ENCODE measurements around the gene SP4.

The SP4 gene

DNA sequence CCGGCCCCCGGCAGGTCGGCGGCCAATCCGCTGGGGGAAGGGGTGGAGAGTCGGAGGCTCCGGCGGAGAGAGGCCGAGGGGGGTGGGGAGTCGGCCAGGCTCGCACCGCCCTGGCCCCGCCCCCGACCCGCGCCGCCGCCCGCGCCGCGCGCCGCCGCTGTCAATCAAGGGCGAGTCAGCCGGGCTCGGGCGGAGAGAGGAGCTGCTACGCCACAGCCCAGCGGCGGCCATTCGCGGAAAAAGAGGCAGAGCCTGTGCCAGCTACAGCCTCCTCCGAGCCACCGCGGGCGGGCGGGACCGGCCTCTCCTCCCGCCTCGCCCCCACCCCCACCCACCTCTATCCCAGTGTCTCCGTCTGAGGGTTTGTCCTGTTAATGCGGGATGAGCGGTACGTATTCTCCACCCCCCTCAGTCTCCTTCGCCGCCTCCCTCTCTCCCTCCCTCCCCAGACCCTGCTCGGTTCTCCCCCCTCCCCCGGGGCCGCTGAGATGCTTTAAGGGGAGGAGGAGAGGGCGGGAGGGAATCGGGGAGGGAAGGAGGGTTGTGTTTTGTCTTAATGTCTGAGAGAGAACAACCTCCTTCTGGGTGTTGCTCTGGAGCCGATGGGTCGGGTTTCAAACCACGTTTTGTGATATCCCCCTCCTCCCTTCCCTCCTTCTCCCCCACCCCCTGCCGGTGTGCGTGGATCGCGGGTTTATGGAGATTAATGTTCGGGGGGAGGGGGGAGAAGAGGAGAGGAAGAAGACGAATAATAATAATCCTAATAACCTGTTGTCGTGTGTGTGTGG, at the start of gene SP4:
SP4 (plus strand) TSS at position 213 of the 788 bp plus-strand sequence; CDS start at position 382, 169 bp downstream.
- DNase-seq: peak; percentile 84

DNA sequence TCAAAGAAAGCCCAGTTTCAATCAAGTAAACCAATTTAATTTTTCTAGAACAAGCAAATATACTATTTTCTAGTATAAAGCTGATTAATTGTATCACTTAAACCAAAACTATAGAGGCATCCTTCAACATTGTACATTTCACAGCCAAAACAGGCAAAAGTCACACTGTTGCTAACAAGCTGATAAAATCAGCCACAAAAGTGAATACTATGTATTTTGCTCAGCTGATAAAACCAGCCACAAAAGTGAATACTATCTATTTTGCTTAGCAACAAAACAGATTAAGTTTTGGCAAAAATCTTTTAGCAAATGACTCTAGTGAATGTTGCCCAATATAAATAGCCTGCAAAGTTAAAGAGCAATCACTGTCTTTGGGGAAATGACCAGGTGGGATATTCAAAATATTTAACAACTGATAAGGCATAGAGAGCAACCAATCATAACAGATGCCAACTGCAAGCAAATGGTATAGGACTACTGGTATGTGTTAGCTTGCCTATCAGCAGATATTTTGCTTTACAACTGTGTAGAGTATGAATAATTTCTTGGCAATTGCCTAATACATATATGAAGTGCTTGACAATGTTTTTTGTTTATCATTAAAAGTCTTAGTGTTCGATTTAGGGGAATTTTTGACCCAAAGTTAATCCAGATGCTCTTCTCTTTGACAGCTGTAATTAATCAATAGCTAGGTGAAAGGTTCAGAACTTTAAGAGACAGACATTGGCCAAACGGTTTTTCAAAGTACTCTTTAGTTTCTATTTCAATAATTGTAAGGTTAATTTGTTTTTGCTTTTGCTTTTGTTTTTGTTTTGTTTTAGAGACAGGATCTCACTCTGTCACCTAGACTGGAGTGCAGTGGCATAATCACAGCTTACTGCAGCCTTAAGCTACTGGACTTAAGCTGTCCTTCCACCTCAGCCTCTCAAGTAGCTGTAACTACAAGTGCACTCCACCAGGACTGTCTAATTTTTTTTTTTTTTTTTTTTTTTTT, 44.4 kb upstream of the SP4 start:
- no peak for DNase-seq

DNA sequence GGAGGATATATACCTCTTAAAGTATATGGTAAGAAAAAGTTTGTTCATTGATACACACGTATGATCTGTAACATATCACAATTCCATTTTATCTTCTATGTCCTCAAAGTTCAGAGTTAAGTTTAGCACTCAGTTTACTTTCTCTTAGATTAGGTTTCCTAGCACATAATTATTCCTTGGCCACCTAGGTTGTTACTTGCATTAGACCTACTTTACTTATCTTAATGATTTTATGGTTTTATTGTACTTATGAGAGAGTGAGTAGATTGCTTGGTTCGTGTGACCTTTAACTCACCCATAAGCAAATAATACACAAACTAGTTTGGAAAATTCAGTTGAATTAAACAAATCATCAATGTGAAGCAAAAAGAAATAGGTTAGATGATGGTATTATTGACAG, 33.9 kb upstream of the SP4 start:
- DNase-seq: no peak

DNA sequence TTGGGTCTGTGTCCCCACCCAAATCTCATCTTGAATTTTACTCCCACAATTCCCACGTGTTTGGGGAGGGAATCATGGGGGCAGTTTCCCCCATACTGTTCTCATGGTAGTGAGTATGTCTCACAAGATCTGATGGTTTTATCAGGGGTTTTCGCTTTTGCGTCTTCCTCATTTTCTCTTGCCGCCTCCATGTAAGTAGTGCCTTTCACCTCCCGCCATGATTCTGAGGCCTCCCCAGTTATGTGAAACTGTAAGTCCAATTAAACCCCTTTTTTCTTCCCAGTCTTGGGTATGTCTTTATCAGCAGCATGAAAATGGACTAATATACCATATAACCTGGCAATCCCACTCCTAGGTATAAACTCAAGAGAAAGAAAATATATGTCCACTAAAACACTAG, 25.9 kb upstream of the SP4 start:
- no peak for DNase-seq

DNA sequence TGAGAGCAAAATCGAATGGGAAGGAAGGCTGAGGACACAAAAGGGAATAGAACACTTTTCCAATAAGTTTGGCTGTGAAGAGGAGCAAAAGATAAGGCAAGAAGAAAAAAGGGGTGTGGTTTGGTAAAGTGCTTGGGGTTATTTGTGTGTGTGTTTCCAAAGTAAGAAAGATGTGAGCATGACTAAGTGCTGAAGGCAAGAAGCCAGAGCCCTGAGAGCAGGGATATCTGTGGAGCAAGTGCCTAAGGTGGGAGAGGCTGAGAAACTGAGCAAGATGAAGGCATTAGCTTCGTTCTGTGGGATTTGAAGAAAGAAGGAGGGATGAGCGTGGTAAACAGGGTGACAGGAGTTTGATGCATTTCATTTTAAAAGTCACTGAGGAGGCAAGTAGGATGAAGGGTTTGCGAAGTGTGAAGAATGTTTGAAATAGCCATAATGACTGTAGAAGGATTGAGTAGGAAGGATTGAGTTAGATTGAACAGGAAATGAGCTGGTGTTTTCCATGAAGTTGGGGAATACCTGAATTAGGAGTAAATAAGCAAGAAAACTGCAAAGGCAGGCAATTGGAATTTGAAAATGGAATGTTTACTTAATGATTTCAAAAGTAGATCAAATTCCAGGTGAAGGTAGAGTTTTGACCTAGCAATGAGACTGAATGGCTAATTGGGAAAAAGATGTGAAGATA, 19.9 kb upstream of the SP4 start:
- DNase-seq: no peak

DNA sequence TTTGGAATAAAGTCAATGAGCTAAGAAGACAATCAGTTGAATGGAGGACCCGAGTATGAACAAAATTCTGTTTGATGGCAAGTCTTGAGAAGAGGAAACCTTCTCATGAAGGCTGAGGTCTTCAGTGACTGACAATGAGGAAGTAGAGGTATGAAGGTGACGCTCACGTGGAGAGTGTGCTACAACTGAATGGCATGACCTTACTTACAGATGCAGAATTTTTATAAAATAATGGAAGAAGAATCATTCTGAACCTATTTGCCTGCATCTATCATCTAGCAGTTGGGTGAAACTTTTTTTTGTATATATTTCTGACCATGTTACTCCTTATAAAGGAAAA, 19.4 kb upstream of the SP4 start:
- no peak for DNase-seq

DNA sequence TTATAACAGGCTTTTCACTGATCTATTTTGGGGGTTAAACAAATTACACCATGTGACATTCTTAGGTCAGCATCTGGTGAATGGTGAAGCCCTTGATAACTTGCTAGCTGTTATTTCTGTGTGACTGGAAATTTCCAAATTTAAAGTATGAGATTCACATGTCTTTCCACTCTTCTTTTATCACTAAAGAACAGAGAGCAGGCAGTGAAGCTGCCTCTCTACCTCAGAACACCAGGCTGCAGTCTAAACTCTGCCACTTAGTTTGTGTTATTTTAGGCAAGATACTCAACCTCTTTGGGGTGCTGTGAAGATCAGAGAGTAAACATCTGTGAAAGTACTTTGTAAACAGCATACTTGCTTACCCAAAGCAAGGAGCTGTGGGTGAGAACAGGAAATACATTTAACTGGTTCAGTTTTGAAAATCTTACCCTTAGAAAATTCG, 15.5 kb upstream of the SP4 start:
- no peak for DNase-seq

DNA sequence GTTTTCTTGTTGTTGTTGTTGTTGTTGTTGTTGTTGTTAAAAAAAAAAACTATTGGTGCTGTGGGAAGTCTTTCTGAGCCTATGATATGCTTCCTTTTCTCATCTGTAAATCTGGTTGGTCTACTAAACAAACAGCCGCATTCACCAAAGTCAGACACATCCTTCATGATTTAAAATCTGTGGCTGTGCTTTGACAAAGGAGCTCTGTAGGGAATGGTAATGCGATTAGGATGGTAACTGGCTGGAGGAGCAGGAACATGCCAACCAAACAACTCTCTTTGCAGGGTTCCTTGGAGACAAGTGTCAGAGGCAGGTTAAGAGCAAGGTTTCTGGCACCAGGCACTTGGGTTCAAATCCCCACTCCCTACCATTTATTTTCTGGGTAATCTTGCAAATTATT, 14.9 kb upstream of the SP4 start:
- no peak for DNase-seq

DNA sequence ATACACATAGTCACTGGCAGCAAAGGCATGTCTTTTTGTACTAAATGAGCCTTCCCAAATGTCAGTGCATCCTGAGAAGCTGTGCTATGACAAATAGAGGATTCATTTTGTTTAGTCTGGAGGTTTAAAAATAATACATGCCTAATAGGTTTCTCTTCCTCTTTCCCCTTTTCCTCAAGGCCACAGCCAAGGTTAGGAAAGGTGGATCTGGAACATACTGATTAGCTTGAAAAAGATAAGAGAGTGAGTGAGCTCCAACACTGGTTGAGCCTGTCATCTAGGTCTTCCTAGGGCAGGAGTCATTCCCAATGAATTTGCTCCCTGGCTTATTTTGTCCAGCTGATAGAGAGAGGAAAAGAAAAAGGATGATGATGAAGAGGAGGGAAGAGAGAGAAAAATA, 14.4 kb upstream of the SP4 start:
- no peak for DNase-seq

DNA sequence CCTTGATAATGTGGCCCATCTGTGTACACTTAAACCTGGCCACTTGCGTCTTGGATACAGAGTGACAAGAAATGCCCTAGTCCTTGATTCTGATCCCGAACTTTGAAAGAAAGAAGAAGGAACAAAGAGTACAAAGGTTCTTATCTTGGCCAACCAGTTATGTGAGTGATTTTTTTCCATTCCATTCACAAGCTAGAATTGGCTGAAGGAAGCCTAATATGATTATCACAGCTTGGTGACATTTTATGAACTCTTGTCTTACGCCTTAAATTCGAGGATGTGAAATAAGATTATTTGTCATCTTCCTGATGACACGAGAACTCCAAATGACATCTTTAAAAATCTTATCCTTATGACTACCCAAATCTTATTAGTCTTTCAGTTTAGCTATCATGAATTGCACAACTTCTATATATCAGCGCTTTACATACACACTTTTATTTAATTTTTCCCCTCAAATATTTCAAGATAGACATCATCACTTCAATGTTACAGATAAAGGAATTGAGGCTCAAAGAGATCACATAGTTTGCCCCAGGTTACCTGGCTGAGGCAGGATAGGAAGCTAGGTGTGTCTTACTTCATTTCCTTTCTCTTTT, 13.0 kb upstream of the SP4 start:
- DNase-seq: no peak

DNA sequence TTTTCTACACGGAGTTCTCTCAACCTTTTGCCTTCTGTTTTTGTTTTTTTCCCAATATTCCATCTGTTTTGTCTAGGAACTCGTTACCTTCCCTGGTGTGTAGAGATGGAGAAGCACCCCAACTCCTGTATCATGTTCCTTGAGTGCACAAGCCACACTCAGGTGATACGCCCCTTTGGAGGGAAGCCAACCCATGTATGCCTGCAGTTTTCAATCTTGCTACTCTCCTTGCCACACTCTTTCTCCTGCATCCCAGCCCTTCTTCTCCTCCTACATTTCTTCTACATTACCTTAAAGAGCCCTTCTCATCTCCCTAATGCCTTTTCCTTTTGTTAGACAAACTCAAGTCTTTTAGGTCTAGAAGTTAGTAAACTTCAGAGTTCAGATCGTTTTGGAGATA, 10.2 kb upstream of the SP4 start:
- DNase-seq: no peak

DNA sequence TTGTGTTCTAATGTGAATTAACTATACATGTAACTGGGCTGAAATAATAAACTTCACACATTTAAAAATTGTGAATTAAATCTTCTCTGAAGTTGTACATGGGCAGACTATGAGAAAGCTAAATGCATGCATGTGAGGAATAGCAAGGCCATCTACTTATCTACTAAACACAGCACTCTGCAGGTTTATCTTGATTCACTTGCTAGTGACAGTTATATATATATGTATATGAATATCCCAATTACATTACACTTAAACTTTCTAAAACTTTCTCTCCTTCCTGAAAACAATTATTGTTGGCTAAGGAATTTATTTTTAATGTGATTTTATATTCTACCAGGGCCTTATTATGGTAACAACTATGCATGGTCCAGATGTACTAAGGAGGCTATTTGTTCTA, 5.1 kb upstream of the SP4 start:
- DNase-seq: no peak

DNA sequence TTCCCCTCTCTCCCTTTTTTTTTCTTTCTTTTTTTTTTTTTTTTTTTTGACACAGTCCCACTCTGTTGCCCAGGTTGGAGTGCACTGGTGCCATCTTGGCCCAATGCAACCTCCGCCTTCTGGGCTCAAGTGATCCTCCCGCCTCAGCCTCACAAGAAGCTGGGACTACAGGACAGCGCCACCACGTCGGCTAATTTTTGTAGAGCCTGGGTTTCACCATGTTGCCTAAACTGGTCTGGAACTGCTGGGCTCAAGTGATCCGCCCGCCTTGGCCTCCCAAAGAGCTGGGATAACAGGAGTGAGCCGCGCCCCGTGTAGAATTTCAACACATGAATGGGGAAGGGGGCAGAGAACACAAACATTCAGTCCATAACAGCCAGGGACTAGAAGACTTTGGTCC, 2.6 kb upstream of the SP4 start:
- no peak for DNase-seq

DNA sequence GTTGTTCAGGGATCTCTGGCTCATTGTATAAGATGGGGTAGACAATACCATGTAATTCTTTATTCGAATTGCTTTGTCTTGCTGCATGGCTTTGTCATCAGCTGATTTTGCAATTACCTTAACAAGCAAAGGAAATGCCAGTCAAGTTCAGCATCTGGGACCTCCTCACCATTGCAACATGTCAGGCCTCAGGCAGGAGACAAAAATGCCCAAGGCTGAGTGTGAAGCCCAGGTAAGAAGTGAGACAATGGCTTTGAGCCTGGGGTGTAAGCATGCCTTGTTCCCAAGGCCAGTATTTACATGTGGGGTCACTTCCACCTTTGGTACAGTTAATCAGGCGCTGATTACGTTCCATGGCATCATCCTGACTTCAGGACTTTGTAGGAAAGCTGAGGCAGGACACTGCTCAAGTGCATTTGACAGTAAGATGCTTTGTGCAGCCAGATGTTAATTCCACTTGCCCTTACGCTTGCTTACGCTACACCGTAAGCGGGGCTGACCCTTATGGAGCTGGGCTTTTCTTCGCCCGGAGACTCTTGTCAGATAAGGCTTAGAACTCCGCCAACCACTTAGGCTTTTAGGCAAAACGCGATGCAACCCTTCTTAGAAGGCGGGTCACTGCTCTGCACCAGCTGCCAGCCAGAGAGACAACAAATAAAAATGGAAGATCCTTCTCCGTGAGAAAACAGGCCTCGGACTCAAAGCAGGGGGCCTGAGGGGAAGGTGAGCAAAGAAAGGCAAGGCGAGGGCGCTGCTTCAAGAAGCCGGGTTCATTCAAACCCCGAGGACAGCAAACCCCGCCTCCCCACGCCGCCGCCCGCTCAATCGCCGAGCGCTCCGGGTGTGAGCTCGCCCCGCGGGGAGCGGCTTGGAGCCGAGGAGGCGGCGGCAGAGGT, 1.3 kb upstream of the SP4 start:
- no peak for DNase-seq

DNA sequence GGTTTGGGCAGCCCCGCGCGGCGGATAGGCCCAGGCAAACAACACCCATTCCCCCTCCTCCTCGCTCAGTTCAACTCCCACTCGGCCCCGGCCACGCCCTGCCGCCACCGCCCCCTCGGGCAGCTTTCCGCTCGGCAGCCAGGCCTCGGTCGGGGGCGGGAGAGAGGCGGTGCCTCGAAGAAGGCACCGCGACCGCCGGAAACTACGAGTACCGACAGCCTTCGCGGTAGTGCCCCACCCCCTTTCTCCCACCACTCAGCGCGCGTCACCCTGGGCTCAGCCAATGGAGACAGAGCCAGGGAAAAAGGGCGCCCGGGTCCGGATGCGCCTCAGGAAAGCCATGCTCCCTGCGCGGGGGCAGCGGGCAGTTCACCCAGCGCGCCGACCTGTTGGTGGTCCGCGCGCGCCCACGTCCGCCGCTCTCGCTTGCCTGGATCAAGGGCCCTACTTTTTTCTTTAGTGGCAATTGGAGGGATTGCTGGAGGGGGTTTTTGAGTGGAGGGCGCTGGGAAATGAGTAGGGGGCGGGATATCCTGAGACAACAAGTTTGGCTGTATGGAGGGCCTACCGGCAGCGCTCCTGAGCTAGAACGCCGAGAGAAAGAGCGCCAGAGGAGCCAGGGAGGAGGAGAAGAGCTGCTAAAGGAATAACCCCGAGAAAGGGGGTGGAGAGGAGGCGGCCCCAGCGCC, 557 bp upstream of the SP4 start:
- DNase-seq: peak; percentile 85

DNA sequence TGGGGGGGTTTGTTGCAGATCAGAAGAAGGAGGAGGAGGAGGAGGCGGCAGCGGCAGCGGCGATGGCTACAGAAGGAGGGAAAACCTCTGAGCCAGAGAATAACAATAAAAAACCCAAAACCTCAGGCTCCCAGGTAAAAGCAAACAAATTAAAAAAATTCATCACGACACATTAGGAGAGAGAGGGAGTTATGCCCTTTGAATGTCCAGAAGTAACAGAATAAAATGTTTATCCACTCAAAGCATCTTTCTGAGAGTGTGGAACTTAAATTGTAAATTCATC, 717 bp downstream of the SP4 start:
- no peak for DNase-seq

DNA sequence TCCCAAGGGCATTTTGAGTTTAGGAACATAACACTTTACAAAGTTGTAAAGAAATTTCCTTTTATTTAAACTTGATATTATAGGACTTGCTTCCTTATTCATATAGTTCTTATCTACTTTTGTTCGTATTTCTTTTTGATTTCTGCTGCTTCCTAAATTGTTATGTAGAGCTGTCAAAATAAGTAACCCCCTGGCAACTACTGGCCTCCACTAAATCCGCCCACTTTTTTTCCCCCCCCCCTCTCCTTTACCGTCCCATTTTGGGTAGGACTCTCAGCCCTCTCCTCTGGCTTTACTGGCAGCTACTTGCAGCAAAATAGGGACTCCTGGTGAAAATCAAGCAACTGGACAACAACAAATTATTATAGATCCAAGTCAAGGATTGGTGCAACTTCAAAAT, 1.1 kb downstream of the SP4 start:
- no peak for DNase-seq

DNA sequence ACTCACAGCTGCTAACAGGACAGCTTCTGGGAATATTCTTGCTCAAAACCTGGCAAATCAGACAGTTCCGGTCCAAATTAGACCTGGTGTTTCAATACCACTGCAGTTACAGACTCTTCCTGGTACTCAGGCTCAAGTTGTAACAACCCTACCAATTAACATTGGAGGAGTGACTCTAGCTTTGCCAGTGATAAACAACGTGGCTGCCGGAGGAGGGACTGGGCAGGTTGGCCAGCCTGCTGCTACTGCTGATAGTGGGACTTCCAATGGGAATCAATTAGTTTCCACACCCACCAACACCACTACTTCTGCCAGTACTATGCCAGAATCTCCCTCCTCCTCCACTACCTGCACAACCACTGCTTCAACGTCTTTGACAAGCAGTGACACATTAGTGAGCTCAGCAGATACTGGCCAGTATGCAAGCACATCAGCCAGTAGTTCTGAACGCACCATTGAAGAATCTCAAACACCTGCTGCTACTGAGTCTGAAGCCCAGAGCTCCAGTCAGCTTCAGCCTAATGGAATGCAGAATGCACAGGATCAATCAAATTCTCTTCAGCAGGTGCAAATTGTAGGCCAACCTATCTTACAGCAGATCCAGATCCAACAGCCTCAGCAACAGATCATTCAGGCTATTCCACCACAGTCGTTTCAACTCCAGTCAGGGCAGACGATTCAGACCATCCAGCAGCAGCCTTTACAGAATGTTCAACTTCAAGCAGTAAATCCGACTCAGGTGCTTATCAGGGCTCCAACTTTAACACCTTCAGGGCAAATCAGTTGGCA, 2.1 kb downstream of the SP4 start:
- no peak for DNase-seq

DNA sequence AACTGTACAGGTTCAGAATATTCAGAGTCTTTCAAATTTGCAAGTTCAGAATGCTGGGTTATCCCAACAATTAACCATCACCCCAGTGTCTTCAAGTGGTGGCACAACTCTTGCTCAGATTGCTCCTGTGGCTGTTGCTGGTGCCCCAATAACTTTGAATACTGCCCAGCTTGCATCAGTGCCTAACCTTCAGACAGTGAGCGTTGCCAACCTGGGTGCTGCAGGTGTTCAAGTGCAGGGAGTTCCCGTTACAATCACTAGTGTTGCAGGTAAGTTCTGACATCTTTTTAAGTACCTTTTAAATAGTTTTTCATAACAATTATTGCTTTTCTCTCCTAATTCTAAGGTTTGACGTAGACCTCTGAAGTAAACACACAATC, 2.7 kb downstream of the SP4 start:
- DNase-seq: no peak

DNA sequence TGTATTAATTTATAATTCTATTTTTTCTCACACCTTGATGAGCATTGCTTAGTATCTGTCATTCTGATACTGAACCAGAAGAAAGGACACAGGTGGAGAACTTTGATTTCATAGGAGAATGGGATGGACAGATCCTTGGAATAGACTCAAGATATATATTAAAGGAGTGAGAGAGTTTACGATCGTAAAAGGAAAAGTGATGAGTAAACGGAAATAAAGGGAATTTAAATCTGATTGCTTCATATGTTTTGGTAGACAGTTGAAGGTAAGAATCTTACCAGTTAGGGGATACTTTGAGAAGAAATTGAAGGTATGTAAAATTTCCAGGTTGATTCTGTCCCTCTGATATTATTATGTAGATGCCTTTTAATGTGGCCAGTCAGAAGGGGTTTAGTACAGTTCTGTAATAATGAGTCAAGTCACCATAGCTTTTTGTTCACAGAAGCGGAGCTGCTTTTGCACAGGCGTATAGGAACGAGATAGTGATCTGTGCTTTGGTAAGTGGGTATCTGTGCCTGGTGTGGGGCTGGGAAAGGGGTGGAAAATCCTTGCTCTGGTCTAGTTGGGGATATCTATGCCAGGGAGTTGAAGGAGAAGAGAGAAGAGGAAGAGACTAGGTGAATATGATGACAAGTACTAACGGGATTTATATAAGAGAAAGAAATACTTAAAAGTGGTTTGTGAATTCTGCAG, 15.4 kb downstream of the SP4 start:
- DNase-seq: no peak
